Osteoblast (primary cell): ENCODE results near the gene RPS21. TPM values are rescaled to one million over a fixed set of nuclear protein-coding genes. Genes with fewer than 3 reads are reported as not detected.

ENCODE experiments used
- DNase-seq: peaks from one replicate; pipeline ENCODE4 v3.0.0; 2011; ENCODE audit warnings: low spot score, mixed read lengths; ENCODE audit not compliant: insufficient read length; ENCODE audit errors: missing footprints
- H2AFZ ChIP-seq: 2 replicates; pipeline ENCODE4 v1.6.0; 2011; ENCODE audit warnings: mild to moderate bottlenecking, low read length
- H3K27ac ChIP-seq: 2 replicates; pipeline ENCODE4 v1.5.1; 2011; ENCODE audit warnings: mild to moderate bottlenecking, low read depth, low read length, moderate library complexity
- H3K27me3 ChIP-seq: 2 replicates; pipeline ENCODE4 v1.6.0; 2012; ENCODE audit warnings: mild to moderate bottlenecking, control low read depth, inconsistent platforms, low read length, moderate library complexity; ENCODE audit not compliant: insufficient read depth
- H3K36me3 ChIP-seq: 2 replicates; pipeline ENCODE4 v1.5.1; 2011; ENCODE audit warnings: mild to moderate bottlenecking, low read length, control low read depth, moderate library complexity; ENCODE audit not compliant: insufficient read depth
- H3K4me1 ChIP-seq: 2 replicates; pipeline ENCODE4 v1.5.1; 2011; ENCODE audit warnings: mild to moderate bottlenecking, low read length, control low read depth, moderate library complexity; ENCODE audit not compliant: insufficient read depth
- H3K4me2 ChIP-seq: 2 replicates; pipeline ENCODE4 v1.6.0; 2011; ENCODE audit warnings: mild to moderate bottlenecking, low read length; ENCODE audit not compliant: insufficient read depth
- H3K4me3 ChIP-seq: fragments of 200-600 bp; sonication (generic); 3 replicates; pipeline ENCODE4 v1.5.1; 2012; ENCODE audit warnings: mild to moderate bottlenecking, low read length, inconsistent platforms; ENCODE audit not compliant: insufficient read depth
- H3K79me2 ChIP-seq: 2 replicates; pipeline ENCODE4 v1.6.0; 2012; ENCODE audit warnings: mild to moderate bottlenecking, low read length, control low read depth, inconsistent platforms; ENCODE audit not compliant: insufficient read depth
- H3K9me3 ChIP-seq: 2 replicates; pipeline ENCODE4 v1.5.1; 2011; ENCODE audit warnings: low read depth, low read length, control low read depth
- H4K20me1 ChIP-seq: 2 replicates; pipeline ENCODE4 v1.6.0; 2012; ENCODE audit warnings: mild to moderate bottlenecking, low read length, control low read depth; ENCODE audit not compliant: insufficient read depth
- CTCF ChIP-seq: IDR thresholded peaks from 2 replicates; pipeline ENCODE4 v1.5.1; 2011; ENCODE audit warnings: mild to moderate bottlenecking, low read depth, low read length, moderate library complexity; ENCODE audit errors: extremely low read depth
- total RNA-seq: library from RNA; depleted of rRNA; stranded (reverse); fragments of >200 nt; gene quantifications from 2 replicates; pipeline ENCODE4 v1.2.3, GENCODE V29; 2012

The RPS21 gene
- total RNA-seq, 1 donor: 460 TPM

- Histone ChIP-seq H3K27ac (no peak overlapping the region), H4K20me1 (no peaks in the 10 kb centered on the region), H3K4me1 (peaks cover 34% of the 10 kb centered on the region), H3K27me3 (no peaks in the 10 kb centered on the region), H2AFZ (no peak overlapping the region), H3K4me2 (no peak overlapping the region), H3K36me3 (no peaks in the 10 kb centered on the region), H3K4me3 (no peak overlapping the region), H3K79me2 (no peaks in the 10 kb centered on the region), H3K9me3 (no peaks in the 10 kb centered on the region)
- peak; percentile 92 for DNase-seq
- TF ChIP-seq CTCF: no peak
Observed at GRCh38 chr20:62358171-62359042, 28.5 kb upstream of the RPS21 start.

- H3K27ac ChIP-seq: no peak overlapping the region
- H3K4me2 ChIP-seq: no peak overlapping the region
- H3K36me3 ChIP-seq: no peaks in the 10 kb centered on the region
- H3K4me1 ChIP-seq: peaks cover 34% of the 10 kb centered on the region
- no peaks in the 10 kb centered on the region for H3K27me3 ChIP-seq
- no peak overlapping the region for H2AFZ ChIP-seq
- H3K4me3 ChIP-seq: no peak overlapping the region
- DNase-seq: no peak
- TF ChIP-seq CTCF: no peak
- no peaks in the 10 kb centered on the region for H3K9me3 ChIP-seq
- no peaks in the 10 kb centered on the region for H4K20me1 ChIP-seq
- H3K79me2 ChIP-seq: no peaks in the 10 kb centered on the region
Observed at GRCh38 chr20:62359043-62359490, 27.8 kb upstream of the RPS21 start.

GRCh38 chr20:62359491-62360121 lies 27.3 kb upstream of the RPS21 start:
- Histone ChIP-seq H3K4me3 (no peak overlapping the region), H3K79me2 (no peaks in the 10 kb centered on the region), H3K9me3 (no peaks in the 10 kb centered on the region), H3K27me3 (no peaks in the 10 kb centered on the region), H3K36me3 (no peaks in the 10 kb centered on the region), H3K4me1 (peaks cover 34% of the 10 kb centered on the region), H3K4me2 (no peak overlapping the region), H3K27ac (no peak overlapping the region), H2AFZ (no peak overlapping the region), H4K20me1 (peaks cover 2% of the 10 kb centered on the region)
- TF ChIP-seq CTCF: no peak
- no peak for DNase-seq
